OCI-LY3 (cell line): ENCODE data around the gene BCL7A.

Source experiments
- CTCF ChIP-seq: fragments of 200-600, 300-600 bp; sonication (generic); IDR thresholded peaks from 2 replicates; pipeline ENCODE4 v1.5.1; 2014; ENCODE audit warnings: antibody characterized with exemption, low read length, low read depth
- EZH2phosphoT487 ChIP-seq: fragments of 200-600 bp; shearing (Covaris generic); IDR thresholded peaks from 2 replicates; pipeline ENCODE4 v1.6.1; 2018; ENCODE audit warnings: antibody characterized with exemption, mixed run types, low read depth

- TF ChIP-seq CTCF (no peak), EZH2phosphoT487 (no peak)
Measured at GRCh38 chr12:122040579-122041386, 19.1 kb downstream of the BCL7A start.
